ENCODE data around the gene LRRC75A. TPM values are rescaled to one million over a fixed set of nuclear protein-coding genes. Genes with fewer than 3 reads are reported as not detected.
A peak's percentile ranks its signal among the peaks of the same experiment; 100 is the strongest.

Gene LRRC75A, protein sequence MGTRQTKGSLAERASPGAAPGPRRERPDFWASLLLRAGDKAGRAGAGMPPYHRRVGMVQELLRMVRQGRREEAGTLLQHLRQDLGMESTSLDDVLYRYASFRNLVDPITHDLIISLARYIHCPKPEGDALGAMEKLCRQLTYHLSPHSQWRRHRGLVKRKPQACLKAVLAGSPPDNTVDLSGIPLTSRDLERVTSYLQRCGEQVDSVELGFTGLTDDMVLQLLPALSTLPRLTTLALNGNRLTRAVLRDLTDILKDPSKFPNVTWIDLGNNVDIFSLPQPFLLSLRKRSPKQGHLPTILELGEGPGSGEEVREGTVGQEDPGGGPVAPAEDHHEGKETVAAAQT
- total RNA-seq (under 1 TPM; 0.20 to 0.41 (median 0.29) TPM), polyA plus RNA-seq (under 1 TPM; 0.23 to 0.69 (median 0.43) TPM)
- long read RNA-seq, donor 1, partial matches to known transcripts, result 0 of 3 reads
- long read RNA-seq, donor 1, other reads (novel, unspliced or antisense), result 3 of 3 reads
- long read RNA-seq, donor 2, partial matches to known transcripts, result 0 of 8 reads
- long read RNA-seq, donor 2, other reads (novel, unspliced or antisense), result 8 of 8 reads

DNA sequence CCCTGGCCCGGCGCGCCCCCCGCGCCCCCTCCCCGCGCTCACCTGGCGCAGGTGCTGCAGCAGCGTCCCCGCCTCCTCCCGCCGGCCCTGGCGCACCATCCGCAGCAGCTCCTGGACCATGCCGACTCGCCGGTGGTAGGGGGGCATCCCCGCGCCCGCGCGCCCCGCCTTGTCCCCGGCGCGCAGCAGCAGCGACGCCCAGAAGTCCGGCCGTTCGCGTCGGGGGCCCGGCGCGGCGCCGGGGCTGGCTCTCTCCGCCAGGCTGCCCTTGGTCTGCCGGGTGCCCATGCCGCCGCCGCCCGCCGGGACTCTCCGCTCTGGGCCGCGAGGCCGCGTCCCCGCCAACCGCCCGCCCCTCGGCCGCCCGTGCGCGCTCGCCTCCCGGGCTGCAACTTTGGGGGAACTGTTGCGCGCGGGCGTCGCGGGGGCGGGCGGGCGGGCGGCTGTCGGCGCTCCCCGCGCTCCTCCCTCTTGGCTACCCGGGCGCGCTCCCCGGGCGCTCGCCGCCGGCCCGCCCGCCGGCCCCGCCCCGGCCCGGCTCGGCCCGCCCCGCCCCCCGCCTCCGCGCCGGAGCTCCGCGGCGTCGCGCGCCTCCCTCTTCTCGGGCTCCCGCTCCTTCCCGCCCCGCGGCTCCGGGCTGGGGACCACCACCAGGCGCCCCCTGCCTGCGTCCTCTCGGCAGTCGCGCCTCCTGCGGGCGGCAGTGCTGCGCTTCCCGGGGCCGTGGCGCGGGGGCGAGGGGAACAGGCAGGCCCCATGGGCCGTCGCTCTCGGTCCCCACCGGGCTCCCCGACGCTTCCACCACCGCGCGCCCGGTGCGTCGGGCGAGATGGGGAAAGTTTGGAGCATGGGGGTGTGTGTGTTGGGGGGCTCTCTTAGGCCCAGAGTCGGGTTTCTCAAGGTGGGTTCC lies at the start of gene LRRC75A:
Gene LRRC75A (minus strand): TSS at position 491 of the 910 bp plus-strand sequence. CDS start 203 bp downstream, at position 288.
- peaks cover 10% of the 10 kb centered on the region for H3K4me1 ChIP-seq
- 1 to 3% (median 2%) methylated on average over 40 to 131 of the region's 134 CpGs for WGBS, 3 donors
- H3K36me3 ChIP-seq (ENCODE audit: insufficient read depth in 1 of 2, low read depth in 1 of 2), result no peaks in the 10 kb centered on the region
- peak within 1 kb of the TSS; percentile 68 for H3K4me3 ChIP-seq
- intact Hi-C loops (cut with DNase I), result no loop called here
- ATAC-seq (peak; percentile 66 to 88 (median 79)), DNase-seq (peak; percentile 62 to 71)
- TF ChIP-seq, protein P1, sequence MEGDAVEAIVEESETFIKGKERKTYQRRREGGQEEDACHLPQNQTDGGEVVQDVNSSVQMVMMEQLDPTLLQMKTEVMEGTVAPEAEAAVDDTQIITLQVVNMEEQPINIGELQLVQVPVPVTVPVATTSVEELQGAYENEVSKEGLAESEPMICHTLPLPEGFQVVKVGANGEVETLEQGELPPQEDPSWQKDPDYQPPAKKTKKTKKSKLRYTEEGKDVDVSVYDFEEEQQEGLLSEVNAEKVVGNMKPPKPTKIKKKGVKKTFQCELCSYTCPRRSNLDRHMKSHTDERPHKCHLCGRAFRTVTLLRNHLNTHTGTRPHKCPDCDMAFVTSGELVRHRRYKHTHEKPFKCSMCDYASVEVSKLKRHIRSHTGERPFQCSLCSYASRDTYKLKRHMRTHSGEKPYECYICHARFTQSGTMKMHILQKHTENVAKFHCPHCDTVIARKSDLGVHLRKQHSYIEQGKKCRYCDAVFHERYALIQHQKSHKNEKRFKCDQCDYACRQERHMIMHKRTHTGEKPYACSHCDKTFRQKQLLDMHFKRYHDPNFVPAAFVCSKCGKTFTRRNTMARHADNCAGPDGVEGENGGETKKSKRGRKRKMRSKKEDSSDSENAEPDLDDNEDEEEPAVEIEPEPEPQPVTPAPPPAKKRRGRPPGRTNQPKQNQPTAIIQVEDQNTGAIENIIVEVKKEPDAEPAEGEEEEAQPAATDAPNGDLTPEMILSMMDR (IDR thresholded peaks at IDR 0.05), result no peak
- peaks cover 0 to 7% (median 0%) of the 10 kb centered on the region in 3 donors for H3K27me3 ChIP-seq (ENCODE audit: insufficient read depth in 3 of 3, low read length in 2 of 3)
- H3K9me3 ChIP-seq, result no peaks in the 10 kb centered on the region
- no peak within 1 kb of the TSS for H3K27ac ChIP-seq

- Histone ChIP-seq H3K36me3 (ENCODE audit: insufficient read depth in 1 of 2, low read depth in 1 of 2) (no peaks in the 10 kb centered on the region), H3K27me3 (ENCODE audit: insufficient read depth in 3 of 3, low read length in 2 of 3) (peaks cover 0 to 2% (median 0%) of the 10 kb centered on the region in 3 donors), H3K4me1 (peaks cover 6% of the 10 kb centered on the region), H3K9me3 (no peaks in the 10 kb centered on the region), H3K4me3 (no peak overlapping the region), H3K27ac (no peak overlapping the region)
- ATAC-seq (no peak), DNase-seq (no peak)
- WGBS, 3 donors, result 45 to 48% (median 46%) methylated on average over 2 of the region's 2 CpGs
- intact Hi-C loops (cut with DNase I), result loop anchor here in 1 of 2 donors (5.0 kb wide), 1 partner anchor 50 kb away; no protein-coding TSS in a partner anchor
- TF ChIP-seq, protein P1 (IDR thresholded peaks at IDR 0.05), result no peak
Observed at GRCh38 chr17:16537130-16537458, 45.1 kb upstream of the LRRC75A start.

- WGBS, 3 donors, result 76 to 93% (median 85%) methylated on average over 1 of the region's 1 CpG
- H3K4me1 ChIP-seq, result peaks cover 6% of the 10 kb centered on the region
- H3K4me3 ChIP-seq, result no peak overlapping the region
- H3K9me3 ChIP-seq, result no peaks in the 10 kb centered on the region
- DNase-seq, result no peak
- intact Hi-C loops (cut with DNase I), result no loop called here
- no peak for ATAC-seq
- peaks cover 2 to 6% (median 2%) of the 10 kb centered on the region in 3 donors for H3K27me3 ChIP-seq (ENCODE audit: insufficient read depth in 3 of 3, low read length in 2 of 3)
- H3K36me3 ChIP-seq (ENCODE audit: insufficient read depth in 1 of 2, low read depth in 1 of 2), result no peaks in the 10 kb centered on the region
- TF ChIP-seq, protein P1 (IDR thresholded peaks at IDR 0.05), result no peak
- no peak overlapping the region for H3K27ac ChIP-seq
Observed at GRCh38 chr17:16534236-16534635, 42.2 kb upstream of the LRRC75A start.

- WGBS, 3 donors, result 66 to 71% (median 70%) methylated on average over 4 of the region's 4 CpGs
- Histone ChIP-seq H3K4me1 (peaks cover 3% of the 10 kb centered on the region), H3K9me3 (no peaks in the 10 kb centered on the region), H3K36me3 (ENCODE audit: insufficient read depth in 1 of 2, low read depth in 1 of 2) (no peaks in the 10 kb centered on the region), H3K27ac (no peak overlapping the region), H3K27me3 (ENCODE audit: insufficient read depth in 3 of 3, low read length in 2 of 3) (peaks cover 0 to 6% (median 2%) of the 10 kb centered on the region in 3 donors), H3K4me3 (no peak overlapping the region)
- TF ChIP-seq, protein P1 (IDR thresholded peaks at IDR 0.05), result no peak
- no peak for ATAC-seq
- no peak for DNase-seq
- intact Hi-C loops (cut with DNase I), result no loop called here
Observed at GRCh38 chr17:16529906-16530305, 37.9 kb upstream of the LRRC75A start.

All from psoas muscle (tissue), 8 donors.